GM12872 (cell line): Measurements from ENCODE around the gene FMO2.

Experiments used
- TF ChIP-seq, protein P1 (sequence below): IDR thresholded peaks from 3 replicates; pipeline ENCODE4 v1.5.1; 2011; ENCODE audit warnings: low read depth, mild to moderate bottlenecking, low read length, moderate library complexity; ENCODE audit not compliant: insufficient read depth

The FMO2 gene

DNA sequence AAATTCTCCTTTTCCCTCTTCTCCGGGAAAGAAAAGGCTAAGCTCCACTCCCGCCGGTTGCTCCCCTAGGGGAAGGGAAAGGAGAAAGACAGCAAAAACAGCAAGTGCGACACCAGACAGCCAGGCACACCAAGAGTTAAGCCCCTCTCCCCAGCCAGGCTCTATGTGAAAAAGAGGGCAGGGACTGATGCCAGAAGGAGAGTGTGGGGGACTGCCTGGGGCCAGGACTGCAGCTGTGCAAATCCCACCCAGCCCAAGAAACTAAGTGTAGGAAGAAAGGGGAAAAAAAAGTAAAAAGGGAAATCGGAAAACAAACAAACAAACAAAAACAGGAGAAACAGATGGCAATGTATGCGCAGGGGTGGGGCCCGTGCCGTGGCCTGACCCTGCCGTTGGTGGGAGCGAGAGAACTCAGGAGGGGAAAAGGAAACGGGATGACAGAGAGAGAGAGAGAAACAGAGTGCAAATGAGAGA lies 35.5 kb downstream of the FMO2 start:
- TF ChIP-seq, protein P1, sequence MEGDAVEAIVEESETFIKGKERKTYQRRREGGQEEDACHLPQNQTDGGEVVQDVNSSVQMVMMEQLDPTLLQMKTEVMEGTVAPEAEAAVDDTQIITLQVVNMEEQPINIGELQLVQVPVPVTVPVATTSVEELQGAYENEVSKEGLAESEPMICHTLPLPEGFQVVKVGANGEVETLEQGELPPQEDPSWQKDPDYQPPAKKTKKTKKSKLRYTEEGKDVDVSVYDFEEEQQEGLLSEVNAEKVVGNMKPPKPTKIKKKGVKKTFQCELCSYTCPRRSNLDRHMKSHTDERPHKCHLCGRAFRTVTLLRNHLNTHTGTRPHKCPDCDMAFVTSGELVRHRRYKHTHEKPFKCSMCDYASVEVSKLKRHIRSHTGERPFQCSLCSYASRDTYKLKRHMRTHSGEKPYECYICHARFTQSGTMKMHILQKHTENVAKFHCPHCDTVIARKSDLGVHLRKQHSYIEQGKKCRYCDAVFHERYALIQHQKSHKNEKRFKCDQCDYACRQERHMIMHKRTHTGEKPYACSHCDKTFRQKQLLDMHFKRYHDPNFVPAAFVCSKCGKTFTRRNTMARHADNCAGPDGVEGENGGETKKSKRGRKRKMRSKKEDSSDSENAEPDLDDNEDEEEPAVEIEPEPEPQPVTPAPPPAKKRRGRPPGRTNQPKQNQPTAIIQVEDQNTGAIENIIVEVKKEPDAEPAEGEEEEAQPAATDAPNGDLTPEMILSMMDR, result no peak

DNA sequence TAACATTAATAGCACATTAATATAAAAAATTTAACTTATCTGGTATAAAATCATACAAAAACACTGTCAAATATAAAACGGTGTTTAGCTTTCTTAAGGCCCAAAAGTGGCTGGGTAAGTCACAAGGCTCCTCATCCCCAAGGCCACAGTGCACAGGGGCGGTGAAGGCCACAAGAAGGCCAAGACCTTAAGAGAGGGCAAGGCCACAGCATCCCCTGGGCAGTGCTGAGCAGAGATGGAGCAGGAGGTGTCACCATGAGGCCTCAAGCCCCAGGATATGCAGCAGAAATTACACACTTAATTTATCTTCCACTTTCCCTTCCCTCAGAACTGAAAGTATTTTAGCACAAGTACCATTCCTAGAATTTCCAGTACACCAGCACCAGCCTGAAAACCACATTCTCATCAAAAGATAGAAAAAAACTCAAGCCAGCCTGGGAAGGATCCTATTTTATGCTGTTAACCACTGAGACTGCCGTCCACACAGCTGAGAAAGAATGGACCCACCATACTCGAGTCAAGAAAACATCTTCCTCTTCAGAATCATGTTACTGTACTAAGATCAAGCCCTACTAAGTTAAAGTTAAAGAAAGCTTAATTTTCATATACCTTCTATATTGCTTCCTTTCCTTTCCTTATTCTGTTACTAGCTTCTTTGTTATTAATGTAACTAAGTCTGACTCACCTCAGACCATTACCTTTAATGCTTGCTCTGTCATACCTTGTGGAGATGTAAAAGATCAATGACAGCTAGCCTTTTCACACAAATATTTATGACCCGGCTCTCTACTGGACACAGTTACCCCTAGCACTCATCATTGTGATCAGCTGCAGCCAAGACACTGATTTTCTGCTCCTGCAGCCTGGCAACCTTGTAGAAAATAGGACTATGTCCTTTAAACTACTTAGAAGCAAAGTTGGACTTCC lies 36.8 kb downstream of the FMO2 start:
- TF ChIP-seq, protein P1, result no peak

DNA sequence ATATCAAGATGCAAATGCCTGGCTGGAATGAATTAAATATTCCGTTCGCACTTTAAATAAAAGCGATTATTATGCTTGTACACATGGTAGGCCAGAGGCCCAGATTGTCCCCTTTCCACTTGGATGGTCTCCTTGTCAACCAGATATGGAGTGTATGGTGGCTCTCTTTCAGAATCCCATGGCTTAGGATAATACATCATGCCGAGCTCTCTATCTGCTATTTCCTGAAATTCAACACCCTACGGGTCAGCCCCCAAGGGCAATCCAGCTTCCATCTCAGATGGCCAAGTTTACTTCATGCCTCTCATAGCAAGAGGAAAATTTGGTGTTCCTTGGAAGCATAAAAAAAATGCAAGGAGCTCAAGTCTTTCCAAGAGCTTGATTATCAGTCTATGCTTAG lies 37.8 kb downstream of the FMO2 start:
- TF ChIP-seq, protein P1, result no peak

DNA sequence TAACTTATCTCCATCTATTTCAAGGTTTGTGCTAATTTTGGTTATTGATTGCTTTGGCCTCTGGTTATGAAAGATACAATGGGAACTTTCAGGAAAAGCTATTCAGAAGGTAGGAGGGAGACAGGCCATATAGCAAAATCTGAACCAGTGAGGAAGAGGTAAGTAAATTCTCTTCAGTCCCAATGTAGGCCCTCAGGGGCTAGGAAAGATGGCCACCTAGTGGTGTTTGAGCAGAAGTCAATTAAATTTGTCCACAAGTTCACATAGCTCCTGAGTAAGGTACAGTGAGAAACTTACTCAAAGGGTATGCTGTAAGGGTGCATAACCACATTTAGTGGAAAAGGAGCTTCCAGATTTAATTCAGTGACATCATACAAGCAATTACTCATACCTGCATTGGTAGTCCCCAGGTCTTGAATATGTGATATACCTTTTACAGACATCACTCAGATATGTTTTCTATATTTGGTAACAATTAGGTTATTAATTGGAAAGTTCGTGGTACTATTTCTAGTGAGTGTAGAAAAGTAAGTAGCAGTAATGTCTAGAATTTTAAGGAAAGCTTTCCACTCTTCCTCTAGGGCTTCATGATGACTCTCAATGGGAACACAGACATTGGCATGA lies 41.8 kb downstream of the FMO2 start:
- TF ChIP-seq, protein P1, result peak; percentile 71

DNA sequence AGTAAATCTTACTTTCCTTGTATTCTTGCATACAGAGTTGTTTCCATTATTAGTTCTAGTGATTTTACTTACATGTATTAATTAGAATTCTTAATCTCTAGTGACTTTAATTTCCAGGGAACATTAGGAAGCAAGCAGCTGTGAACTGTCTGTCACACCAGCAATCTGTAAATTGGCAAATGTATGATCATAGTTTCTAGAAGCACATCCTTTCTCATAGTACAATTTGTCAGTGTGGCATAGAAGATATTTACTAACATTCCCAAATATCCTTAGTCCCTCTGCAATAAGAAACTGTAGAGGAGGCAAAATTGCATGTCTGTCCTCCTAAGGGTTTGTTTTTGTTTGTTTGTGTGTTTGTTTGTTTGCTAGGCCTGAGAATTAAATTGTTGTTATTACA lies 46.2 kb downstream of the FMO2 start:
- TF ChIP-seq, protein P1, result no peak

DNA sequence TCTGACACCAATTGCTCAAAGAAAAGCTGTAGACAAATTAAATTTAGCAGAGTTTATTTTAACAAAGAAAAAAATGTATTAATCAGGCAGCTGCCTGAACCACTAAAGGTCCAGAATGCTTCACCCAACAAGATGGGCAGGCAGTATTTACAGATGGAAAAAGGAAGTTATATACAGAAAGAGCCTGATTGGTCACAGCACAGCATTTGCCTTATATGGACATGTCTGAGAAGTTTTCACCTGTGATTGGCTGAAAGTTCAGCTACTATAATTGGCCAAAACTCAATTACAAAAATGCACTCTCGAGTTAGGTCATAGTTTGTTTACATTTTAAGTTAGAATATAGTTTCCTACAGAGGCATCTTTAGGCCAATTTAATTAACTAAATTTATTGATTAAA lies 48.1 kb downstream of the FMO2 start:
- TF ChIP-seq, protein P1, result no peak

DNA sequence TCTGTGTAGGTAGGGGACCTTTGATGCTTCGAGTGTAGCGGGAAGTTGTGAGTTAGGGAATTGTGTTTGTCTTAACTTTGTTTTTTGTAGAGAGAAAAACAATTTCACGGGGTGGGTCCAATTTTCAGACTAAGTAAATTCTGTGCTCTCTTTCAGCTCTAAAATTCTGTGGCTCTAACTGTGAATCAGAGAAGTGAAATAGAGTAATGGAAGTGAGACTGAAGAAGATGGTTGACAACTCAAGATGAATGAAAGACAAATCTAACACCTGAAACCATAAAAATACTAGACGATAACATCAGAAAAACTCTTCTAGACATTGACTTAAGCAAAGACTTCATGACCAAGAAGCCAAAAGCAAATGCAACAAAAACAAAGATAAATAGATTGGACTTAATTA lies 58.8 kb downstream of the FMO2 start:
- TF ChIP-seq, protein P1, result no peak
